Endothelial cell of umbilical vein (primary cell): ENCODE data around the gene HAGH. TPM values are rescaled to one million over a fixed set of nuclear protein-coding genes. Genes with fewer than 3 reads are reported as not detected.

Experiments
- BruUV-seq: library from RNA; stranded (reverse); fragments of 400-500 nt; replicated peaks from 2 replicates; lab custom pipeline; 2021; lab: Mats Ljungman, UMichigan
- CTCF ChIA-PET: fragments of 300-600, 350-600 bp; sonication (Branson Sonifier 250); formaldehyde crosslinking; loops from one replicate; lab custom pipeline; 2021; ENCODE audit warnings: antibody characterized with exemption, inconsistent platforms; lab: Charles Lee
- POLR2A ChIA-PET: fragments of 300-600, 350-600 bp; sonication (Branson Sonifier 250); formaldehyde crosslinking; loops from one replicate; lab custom pipeline; 2021; ENCODE audit warnings: antibody characterized with exemption, inconsistent platforms; lab: Charles Lee
- DNase-seq: peaks from one replicate; pipeline ENCODE4 v3.0.0-alpha.2; 2011; ENCODE audit warnings: low read depth, low spot score
- FAIRE-seq: peaks from 2 replicates; lab custom pipeline; 2011; peaks lifted over from hg19 to GRCh38; lab: Jason Lieb, UNC
- H2AFZ ChIP-seq: 2 replicates; pipeline ENCODE4 v1.6.0; 2012; ENCODE audit warnings: low read depth, low read length, control low read depth, inconsistent platforms
- H3K27ac ChIP-seq: 2 replicates; pipeline ENCODE4 v1.5.1; 2011; ENCODE audit warnings: low read depth, mild to moderate bottlenecking, control low read depth, low read length, moderate library complexity; ENCODE audit not compliant: insufficient read depth
- H3K27me3 ChIP-seq, 2 experiments: 2 replicates each; pipeline versions ENCODE4 v1.6.0 to v1.6.1; 2011; ENCODE audit warnings: low read length in 2 of 2, mixed read lengths in 1 of 2; ENCODE audit not compliant: control insufficient read depth in 2 of 2, insufficient read depth in 2 of 2
- H3K36me3 ChIP-seq, 2 experiments: 2 replicates in 1 of 2; 3 replicates in 1 of 2; pipeline ENCODE4 v1.5.1; 2011; ENCODE audit warnings: low read length in 2 of 2, mild to moderate bottlenecking in 1 of 2, moderate library complexity in 1 of 2; ENCODE audit not compliant: control insufficient read depth in 2 of 2, insufficient read depth in 2 of 2; ENCODE audit errors: extremely low read depth in 1 of 2
- H3K4me1 ChIP-seq: 3 replicates; pipeline ENCODE4 v1.5.1; 2011; ENCODE audit warnings: mild to moderate bottlenecking, low read length; ENCODE audit not compliant: control insufficient read depth, insufficient read depth; ENCODE audit errors: extremely low read depth
- H3K4me2 ChIP-seq: 2 replicates; pipeline ENCODE4 v1.6.1; 2011; ENCODE audit warnings: low read length, control low read depth, mixed read lengths; ENCODE audit not compliant: insufficient read depth
- H3K4me3 ChIP-seq, 3 experiments: fragments of 200-600 bp in 1 of 3; sonication (generic), shearing (Covaris generic) in 1 of 3; replicated peaks in 1 of 3; 2 replicates each; pipeline ENCODE4 v1.5.1; 2011 to 2016; ENCODE audit warnings: control low read depth in 3 of 3, low read length in 3 of 3, mild to moderate bottlenecking in 2 of 3, inconsistent platforms in 1 of 3, low read depth in 1 of 3, moderate library complexity in 1 of 3; ENCODE audit not compliant: insufficient read depth in 1 of 3
- H3K79me2 ChIP-seq: 2 replicates; pipeline ENCODE4 v1.6.0; 2012; ENCODE audit warnings: low read length, inconsistent platforms; ENCODE audit not compliant: control insufficient read depth, insufficient read depth
- H3K9ac ChIP-seq: replicated peaks from 2 replicates; pipeline ENCODE3; 2011; ENCODE audit warnings: low read length, control low read depth; ENCODE audit not compliant: insufficient read depth; ENCODE audit errors: extremely low read depth
- H3K9me1 ChIP-seq: replicated peaks from 3 replicates; pipeline ENCODE4 v1.6.0; 2011; ENCODE audit warnings: mild to moderate bottlenecking, low read length; ENCODE audit not compliant: control insufficient read depth, insufficient read depth; ENCODE audit errors: extremely low read depth
- H3K9me3 ChIP-seq: replicated peaks from 2 replicates; pipeline ENCODE4 v1.5.1; 2012; ENCODE audit warnings: low read length, inconsistent platforms; ENCODE audit not compliant: control insufficient read depth, insufficient read depth
- H4K20me1 ChIP-seq: replicated peaks from 2 replicates; pipeline ENCODE3; 2011; ENCODE audit warnings: mild to moderate bottlenecking, low read length; ENCODE audit not compliant: control insufficient read depth, insufficient read depth; ENCODE audit errors: extremely low read depth
- CTCF ChIP-seq, 2 donors: IDR thresholded peaks; 1 replicate in 1 of 2; 2 replicates in 1 of 2; pipeline ENCODE4 v1.5.1; 2011; ENCODE audit warnings: low read length in 2 of 2, mild to moderate bottlenecking in 2 of 2, moderate library complexity in 2 of 2, control low read depth in 1 of 2, inconsistent platforms in 1 of 2, low read depth in 1 of 2; ENCODE audit not compliant: insufficient read depth in 1 of 2; ENCODE audit errors: extremely low read depth in 1 of 2
- FOS ChIP-seq: IDR thresholded peaks from 2 replicates; pipeline ENCODE4 v1.6.1; 2011; ENCODE audit warnings: mild to moderate bottlenecking, low read length, moderate library complexity, borderline replicate concordance; ENCODE audit not compliant: insufficient read depth
- GATA2 ChIP-seq: IDR thresholded peaks from 2 replicates; pipeline ENCODE4 v1.7.0; 2011; ENCODE audit warnings: low read depth, mild to moderate bottlenecking, moderate library complexity, mixed read lengths, low read length; ENCODE audit not compliant: insufficient read length, insufficient read depth
- JUN ChIP-seq: IDR thresholded peaks from 2 replicates; pipeline ENCODE4 v1.6.1; 2011; ENCODE audit warnings: borderline replicate concordance, low read depth; ENCODE audit not compliant: insufficient read length, insufficient read depth
- POLR2A ChIP-seq: IDR thresholded peaks from 2 replicates; pipeline ENCODE4 v1.6.1; 2012; ENCODE audit warnings: low read depth, mild to moderate bottlenecking, control low read depth, low read length
- POLR2AphosphoS5 ChIP-seq: IDR thresholded peaks from 2 replicates; pipeline ENCODE4 v1.6.1; 2012; ENCODE audit warnings: low read depth, mild to moderate bottlenecking, control low read depth, low read length, moderate library complexity; ENCODE audit not compliant: insufficient read depth
- dilution Hi-C: fragments of 300-500 bp; cut with MboI; formaldehyde crosslinking; loops from one replicate; pipeline ENCODE4 v1.15.0; 2019; ENCODE audit warnings: low sequenced_read_pairs; ENCODE audit not compliant: extremely low pct_ligation_motif_present
- intact Hi-C: fragments of 100-400 bp; cut with micrococcal nuclease; formaldehyde crosslinking; loops from one replicate; pipeline ENCODE4 v1.10.0; 2022
- polyA plus RNA-seq, 4 experiments: library from polyadenylated mRNA; depleted of rRNA in 3 of 4; stranded (reverse) in 3 of 4; unstranded in 1 of 4; fragments of >200 nt; gene quantifications; 2 replicates each; pipeline versions ENCODE4 v1.2.1 to v1.2.3, GENCODE V29; 2011 to 2012; ENCODE audit warnings: missing spikeins in 1 of 4
- total RNA-seq: library from RNA; stranded (reverse); gene quantifications from 2 replicates; pipeline ENCODE4 v1.2.3, GENCODE V29; 2021

HAGH gene
- total and polyA plus RNA-seq, 2 donors (not counting 3 experiments of a cell fraction or from before 2014, with no cell fraction given): 54.3 to 84.2 TPM

DNA sequence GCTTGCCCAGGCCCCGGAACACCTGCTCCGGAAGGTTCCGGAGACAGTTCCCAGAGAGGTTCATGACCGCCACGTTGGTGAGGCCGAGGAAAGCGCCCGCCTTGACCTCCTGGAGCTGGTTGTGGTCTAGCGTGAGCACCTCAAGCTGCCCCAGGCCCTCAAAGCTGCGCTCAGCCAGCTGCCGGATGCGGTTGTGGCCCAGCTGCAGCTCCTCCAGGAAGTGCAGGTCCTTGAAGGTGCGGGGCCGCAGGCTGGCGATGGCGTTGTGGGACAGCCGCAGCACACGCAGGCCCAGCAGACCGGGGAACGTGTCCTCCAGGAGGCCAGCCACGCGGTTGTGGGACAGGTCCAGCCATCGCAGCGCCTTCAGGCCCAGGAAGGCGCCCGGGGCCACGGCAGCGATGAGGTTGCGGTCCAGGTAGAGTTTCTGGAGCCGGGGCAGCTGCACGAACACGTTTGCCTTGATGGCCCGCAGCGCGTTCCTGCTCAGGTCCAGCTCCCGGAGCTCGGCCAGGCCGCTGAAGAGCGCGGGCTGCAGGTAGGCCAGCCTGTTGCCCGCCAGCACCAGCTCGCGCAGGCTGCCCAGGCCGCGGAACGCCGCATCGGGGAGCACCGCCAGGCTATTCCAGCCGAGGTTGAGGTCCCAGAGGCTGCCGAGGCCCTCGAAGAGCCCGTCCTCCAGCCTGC, 35.2 kb downstream of the HAGH start:
- no peak overlapping the region for H3K9ac ChIP-seq
- TF ChIP-seq GATA2 (no peak), JUN (no peak), FOS (no peak), CTCF (IDR thresholded peaks at IDR 0.05; ENCODE audit: extremely low read depth in 1 of 2, insufficient read depth in 1 of 2, low read depth in 1 of 2, low read length in 2 of 2) (no peak), POLR2AphosphoS5 (no peak), POLR2A (no peak)
- H3K27ac ChIP-seq: no peak overlapping the region
- no peaks in the 10 kb centered on the region for H3K27me3 ChIP-seq
- DNase-seq (no peak), FAIRE-seq (no peak)
- BruUV-seq: no TSS peak
- CTCF ChIA-PET: interaction anchor here (1.0 kb wide), 1 partner anchor 33 kb away, joined by 3 read pairs; no protein-coding TSS in a partner anchor
- H3K79me2 ChIP-seq: no peaks in the 10 kb centered on the region
- intact Hi-C loops: no loop called here
- H3K4me2 ChIP-seq: no peak overlapping the region
- POLR2A ChIA-PET: no interaction called here
- H2AFZ ChIP-seq: no peak overlapping the region
- no peaks in the 10 kb centered on the region for H3K9me3 ChIP-seq
- H3K36me3 ChIP-seq: peaks cover 0 to 19% of the 10 kb centered on the region in 2 experiments
- no peak overlapping the region for H3K4me3 ChIP-seq
- dilution Hi-C loops: no loop called here
- H3K4me1 ChIP-seq: no peaks in the 10 kb centered on the region
- no peaks in the 10 kb centered on the region for H4K20me1 ChIP-seq
- H3K9me1 ChIP-seq: no peaks in the 10 kb centered on the region
